Epithelial cell of prostate (primary cell): Measurements from ENCODE around the gene RAP1GAP.

Source experiments
- DNase-seq: peaks from one replicate; pipeline ENCODE4 v3.0.0-alpha.2; 2011; ENCODE audit warnings: low read depth, low spot score
- H3K27ac ChIP-seq: fragments of 450-650 bp; 2 replicates; pipeline ENCODE4 v1.5.1; 2017; ENCODE audit warnings: mild to moderate bottlenecking

The RAP1GAP gene

DNA sequence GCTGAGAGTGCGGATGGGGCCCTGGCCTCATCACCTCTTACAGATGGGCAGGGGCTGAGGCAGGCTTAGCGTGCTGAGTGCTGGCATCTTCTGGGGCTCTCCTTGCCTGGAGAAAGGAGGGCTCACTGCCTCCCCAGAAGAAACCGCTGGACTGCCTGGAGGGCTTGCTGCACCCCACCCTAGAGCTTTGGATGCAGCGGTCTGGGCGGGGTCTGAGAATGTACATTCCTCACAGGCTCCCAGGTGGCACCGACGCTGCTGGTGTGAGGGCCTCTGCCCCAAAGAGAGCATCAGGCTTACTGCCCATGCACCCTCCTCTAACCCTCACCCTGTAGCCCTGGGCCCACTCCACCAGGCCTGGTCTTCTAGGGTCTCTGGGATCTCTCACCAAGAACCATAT is 51.1 kb downstream of the RAP1GAP start:
- DNase-seq, result no peak
- H3K27ac ChIP-seq, result no peak overlapping the region

DNA sequence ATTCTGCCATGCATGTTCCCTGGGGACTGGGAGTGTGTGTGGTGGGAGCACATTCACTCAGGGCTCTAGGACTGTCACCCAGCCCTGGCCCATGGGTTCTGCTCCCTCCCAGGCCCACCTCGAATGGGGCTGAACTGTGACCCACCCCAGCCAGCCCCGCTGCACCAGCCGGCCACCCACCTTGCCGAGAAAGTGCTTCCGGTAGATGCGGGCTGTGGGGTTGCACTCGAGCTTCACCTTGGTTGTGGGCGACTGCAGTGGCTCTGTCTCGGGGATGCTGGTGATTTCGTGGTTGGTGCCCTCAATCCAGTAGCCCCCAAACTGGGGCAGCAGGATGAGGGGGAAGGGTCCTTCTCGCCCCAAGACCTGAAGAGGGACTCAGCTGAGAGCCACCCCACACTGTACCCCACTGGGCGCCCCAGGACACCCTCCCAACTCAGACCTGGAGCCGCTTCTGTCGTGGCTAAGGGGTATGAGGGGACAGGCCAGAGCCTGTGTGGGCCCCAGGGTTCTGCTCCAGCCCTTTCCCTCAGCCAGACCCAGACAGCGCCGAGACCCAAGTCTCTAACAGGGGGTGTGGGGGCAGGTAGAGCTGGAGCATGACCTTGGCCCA is 51.9 kb downstream of the RAP1GAP start:
- no peak overlapping the region for H3K27ac ChIP-seq
- DNase-seq, result no peak

DNA sequence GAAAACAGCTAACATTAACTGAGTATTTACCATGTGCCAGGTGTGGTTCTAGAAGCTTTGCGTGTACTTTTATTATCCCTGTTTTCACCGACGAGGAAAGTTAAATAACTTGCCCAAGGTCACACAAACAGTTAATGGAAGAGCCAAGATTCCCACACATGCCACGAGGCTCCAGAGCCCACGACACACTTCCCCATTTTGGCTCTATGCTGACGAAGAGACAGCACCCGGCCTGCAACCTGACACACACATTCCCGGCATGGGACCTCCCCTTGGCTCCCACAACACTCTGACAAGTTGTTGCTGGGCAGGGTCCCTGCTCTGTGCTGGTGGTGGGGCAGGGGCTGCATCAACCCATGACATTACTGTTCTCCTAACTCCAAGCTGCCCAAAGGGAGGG is 52.8 kb downstream of the RAP1GAP start:
- H3K27ac ChIP-seq, result no peak overlapping the region

DNA sequence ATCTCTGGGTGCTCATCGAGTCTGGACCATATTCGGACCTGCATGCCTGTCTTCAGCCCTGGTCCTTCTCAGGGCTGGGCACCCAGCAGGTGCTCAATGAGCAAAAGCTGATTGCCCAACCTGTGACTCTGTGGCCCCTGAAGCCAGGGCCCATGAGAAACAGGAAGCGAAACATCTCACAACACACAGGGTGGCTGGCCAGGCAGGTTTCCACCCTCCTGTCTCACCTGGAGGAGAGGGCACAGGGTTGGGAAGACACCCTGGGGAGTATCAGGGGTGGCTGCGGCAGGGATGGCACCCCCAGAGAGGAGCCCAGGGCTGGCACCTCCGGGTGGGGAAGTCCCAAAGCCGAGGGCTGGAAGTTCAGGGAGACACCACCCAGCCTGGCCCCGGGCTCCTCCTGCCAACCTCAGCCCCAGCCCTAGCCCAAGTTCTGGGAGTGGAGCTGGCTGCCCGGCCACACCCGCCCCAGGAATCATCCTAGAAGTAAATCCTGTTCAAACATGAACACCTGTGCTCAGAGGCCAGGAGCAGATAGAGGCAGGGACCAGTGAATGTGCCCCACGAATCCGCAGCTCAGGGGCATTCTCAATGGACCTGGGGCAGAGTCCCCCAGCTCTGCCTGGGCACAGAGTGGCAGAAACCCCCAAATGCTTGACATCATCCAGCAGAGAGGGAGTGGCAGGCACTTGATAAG is 54.6 kb downstream of the RAP1GAP start:
- peak overlapping the region; percentile 51 for H3K27ac ChIP-seq

More for the DNA sequence above, 52.8 kb downstream of the RAP1GAP start:
- no peak for DNase-seq

DNA sequence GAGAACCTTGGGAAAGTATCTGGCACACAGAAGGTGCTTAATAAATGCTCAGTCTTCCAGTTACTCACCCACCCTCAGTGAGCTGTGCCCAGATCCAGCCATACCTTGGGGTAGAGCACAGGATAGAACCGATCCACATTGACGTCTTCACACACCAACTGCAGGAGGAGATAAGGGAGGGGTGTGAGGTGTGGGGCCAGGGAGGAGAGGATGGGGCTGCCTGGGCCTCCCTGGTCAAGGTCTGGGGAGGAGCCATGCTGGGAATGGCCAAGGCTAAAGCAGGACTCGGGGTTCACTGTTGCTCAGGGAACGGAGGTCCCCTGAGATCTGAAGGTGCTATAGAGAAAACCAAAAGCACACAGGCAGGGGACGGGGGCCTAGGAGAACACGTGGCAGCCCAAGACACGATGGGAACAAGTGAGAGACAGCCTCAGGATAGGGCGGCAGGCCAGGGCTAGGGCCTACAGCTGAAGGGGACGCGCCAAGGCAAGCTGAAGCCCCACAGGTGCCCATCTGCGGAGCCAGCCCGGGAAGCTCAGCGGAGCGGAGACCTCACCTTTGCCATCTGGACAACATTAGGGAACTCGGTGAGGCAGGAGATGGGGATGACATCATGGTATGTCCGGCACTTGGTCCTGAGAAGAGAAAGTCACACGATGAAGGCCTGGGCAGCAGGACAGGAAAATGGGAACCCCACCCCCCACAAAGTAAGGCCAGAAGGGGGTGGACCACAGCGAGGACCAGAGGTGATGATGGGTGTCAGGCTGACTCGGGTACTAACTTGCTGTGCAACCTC is 55.9 kb downstream of the RAP1GAP start:
- no peak overlapping the region for H3K27ac ChIP-seq
- no peak for DNase-seq

More for the DNA sequence above, 54.6 kb downstream of the RAP1GAP start:
- no peak for DNase-seq

DNA sequence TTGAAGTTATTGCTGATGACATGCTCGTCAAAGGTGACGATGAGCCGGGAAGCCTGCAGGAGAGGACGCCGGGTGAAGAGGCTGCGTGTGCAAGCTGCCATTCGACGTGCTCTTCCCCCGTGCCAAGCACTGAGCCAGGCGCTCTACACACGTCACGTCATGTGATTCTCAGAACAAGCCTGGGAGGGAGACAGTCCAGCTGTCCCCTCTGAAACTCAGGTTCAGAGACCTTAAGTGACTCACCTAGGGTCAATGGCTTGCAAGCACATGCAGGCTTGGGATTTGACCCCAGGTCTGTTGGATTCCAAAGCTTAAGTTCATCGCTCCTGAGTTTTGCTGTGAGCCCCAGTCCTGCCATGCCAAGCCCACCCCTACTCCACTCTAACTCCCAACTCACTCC is 57.1 kb downstream of the RAP1GAP start:
- no peak overlapping the region for H3K27ac ChIP-seq
- no peak for DNase-seq

- no peak overlapping the region for H3K27ac ChIP-seq
- no peak for DNase-seq
These were observed 58.0 kb downstream of the RAP1GAP start for GRCh38 chr1:21610989-21611785.

DNA sequence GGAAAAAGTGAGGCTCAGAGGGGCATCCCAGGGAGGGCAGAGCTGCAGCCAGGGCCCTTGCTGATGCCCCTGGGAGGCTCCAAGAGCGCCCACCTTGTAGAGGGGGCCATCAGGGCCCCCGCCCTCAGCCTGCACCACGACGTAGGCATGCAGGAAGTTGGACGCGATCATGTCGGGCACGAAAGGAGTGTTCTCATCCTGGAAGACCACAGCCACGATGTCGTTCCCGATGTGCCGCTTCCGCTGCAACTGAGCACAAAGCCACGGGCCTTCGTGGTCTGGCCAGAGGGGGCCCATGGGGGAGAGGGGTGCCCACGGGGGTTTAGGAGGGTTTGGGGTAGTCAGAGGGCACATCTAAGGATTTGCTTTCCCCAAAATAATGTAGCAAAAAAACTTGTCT is 59.1 kb downstream of the RAP1GAP start:
- no peak for DNase-seq
- H3K27ac ChIP-seq, result no peak overlapping the region

- DNase-seq, result no peak
- H3K27ac ChIP-seq, result no peak overlapping the region
These were observed 60.4 kb downstream of the RAP1GAP start for GRCh38 chr1:21608798-21609197.

DNA sequence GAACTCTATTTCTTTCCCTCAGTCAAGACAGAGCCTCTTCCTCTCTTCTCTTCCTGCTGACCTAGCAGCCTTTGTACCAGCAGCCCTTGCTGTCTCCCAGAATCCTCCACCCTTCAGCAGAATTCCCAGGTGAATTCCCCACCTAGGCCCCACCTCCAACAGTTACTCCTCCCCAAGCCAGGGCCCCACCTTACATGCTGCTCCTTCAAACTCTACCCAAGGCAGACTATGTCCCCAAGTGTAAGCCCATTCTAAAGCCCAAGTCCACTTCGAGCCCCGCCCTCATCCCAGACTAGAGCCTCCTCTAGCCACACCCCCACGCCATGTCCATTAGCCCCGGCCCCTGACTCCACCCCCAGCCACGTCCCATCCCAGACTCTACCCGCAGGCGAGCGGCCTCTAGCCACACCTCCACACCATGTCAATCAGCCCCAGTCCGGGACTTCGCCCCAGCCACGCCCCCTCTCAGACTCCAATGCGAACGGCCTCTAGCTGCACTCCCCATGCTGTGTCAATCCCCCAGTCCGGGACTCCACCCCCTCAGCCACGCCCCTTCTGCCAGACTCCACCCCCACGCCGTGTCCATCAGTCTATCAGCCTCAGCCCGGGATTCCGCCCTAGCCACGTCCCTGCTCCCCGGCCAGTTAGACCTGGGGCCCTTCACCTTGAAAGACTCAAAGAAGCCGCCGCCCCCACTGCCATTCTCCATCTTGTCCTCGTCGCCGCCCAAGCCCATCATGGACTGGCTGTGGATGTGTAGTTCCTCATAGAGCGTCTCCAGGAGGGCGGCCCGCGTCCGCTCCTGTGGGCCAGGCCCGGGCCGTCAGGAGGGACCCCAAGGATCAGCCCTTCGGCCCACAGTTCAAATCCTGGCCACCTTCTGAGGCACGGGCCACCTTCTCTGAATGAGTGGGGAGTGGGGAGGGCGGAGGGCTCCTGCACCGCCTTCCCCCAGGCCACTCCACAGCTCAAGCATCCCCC is 61.3 kb downstream of the RAP1GAP start:
- no peak for DNase-seq
- H3K27ac ChIP-seq, result no peak overlapping the region

DNA sequence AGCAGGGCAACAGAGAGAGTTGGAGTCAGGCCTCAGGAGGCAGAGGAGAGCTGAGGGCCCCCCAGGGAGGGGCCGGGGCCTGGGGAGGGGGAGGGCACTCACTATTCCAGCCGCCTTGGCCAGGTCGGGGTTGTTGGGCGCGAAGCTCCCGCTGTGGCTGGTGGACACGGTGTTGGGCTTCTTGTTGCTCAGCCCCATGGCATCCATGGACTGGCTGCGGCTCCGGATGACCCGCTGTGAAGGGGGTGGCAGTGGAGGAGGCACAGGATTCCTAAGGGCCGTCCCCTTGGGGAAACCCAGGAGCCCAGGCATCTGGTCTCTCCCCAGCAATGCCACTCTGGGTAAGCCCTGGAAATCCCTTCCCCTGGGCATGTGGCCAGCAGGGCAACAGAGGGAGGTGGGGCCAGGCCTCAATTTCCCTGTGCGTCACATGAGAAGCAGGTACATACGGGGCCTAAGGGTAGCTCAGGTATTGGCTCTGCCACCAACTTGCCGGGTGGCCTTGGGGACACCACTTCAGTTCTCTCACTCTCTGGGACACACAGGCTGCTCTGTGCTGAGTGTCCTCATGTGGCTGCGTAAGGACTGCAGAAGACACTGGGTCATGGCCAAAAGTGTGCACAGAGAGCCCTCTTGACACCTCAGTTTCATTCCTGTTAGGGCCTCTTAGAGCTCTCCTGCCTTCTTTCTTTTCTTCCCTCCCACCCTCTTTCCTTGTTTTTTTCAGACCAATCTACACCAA is 63.0 kb downstream of the RAP1GAP start:
- H3K27ac ChIP-seq, result no peak overlapping the region
- DNase-seq, result no peak

DNA sequence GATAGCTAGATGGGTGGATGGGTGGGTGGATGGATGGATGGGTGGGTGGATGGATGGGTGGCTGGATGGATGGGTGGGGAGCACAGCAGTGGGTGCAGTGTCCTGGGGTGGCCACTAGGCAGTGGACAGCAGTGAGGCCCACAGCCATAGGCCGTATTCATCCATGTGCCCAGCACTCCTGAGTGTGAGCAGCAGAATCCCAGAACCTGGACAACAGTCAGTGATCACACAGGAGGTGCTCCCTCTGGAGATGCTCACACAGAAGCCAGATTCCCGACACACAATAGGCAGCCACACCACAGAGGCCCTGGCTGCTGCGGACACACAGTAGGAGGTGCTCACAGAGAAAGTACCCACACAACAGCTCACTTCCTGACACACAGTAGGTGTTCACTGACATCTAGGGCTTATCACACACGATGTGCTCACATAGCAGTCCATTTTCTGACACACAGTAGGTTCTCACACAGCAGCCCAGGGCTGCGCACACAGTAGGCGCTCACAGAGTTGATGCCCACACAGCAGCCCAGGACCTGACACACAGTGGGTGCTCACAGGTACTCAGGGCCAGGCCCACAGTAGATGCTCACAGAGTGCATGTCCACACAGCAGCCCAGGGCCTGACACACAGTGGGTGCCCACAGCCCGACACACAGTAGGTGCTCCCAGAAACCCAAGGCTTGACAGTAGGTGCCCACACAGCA is 64.0 kb downstream of the RAP1GAP start:
- no peak for DNase-seq
- H3K27ac ChIP-seq, result no peak overlapping the region

DNA sequence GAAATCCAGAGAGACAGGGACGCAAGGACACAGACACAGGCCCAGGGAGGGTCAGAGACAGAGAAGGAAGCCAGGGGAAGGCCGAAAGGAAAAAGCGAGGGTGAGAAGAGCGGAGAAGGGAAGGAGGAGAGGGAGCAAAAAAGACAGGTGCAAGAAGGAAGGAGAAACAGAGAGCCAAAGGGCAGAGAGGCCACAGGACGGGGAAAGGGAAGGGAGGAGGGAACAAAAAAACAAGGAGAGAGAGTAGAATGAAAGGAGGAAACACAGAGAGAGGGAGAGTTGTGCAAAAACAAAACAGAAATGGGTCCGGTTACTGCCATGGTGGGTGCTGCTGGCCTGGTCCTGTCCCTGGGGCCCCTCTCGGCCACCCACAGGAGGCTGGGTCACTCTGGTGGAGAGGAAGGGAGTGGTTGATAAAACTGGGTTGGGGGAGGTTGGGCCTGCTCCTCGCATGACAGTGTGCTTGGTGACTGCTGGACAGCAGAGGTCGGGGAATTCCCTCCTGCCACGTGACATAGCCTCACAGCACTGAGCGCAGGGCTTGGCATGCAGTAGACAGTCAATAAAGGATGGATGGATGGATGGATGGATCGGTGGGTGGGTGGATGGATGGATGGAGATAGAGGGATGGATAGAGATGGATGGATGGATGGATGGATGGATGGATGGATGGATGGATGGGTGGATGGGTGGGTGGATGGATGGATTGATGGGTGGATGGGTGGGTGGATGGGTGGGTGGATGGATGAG is 64.8 kb downstream of the RAP1GAP start:
- no peak overlapping the region for H3K27ac ChIP-seq
- DNase-seq, result no peak

DNA sequence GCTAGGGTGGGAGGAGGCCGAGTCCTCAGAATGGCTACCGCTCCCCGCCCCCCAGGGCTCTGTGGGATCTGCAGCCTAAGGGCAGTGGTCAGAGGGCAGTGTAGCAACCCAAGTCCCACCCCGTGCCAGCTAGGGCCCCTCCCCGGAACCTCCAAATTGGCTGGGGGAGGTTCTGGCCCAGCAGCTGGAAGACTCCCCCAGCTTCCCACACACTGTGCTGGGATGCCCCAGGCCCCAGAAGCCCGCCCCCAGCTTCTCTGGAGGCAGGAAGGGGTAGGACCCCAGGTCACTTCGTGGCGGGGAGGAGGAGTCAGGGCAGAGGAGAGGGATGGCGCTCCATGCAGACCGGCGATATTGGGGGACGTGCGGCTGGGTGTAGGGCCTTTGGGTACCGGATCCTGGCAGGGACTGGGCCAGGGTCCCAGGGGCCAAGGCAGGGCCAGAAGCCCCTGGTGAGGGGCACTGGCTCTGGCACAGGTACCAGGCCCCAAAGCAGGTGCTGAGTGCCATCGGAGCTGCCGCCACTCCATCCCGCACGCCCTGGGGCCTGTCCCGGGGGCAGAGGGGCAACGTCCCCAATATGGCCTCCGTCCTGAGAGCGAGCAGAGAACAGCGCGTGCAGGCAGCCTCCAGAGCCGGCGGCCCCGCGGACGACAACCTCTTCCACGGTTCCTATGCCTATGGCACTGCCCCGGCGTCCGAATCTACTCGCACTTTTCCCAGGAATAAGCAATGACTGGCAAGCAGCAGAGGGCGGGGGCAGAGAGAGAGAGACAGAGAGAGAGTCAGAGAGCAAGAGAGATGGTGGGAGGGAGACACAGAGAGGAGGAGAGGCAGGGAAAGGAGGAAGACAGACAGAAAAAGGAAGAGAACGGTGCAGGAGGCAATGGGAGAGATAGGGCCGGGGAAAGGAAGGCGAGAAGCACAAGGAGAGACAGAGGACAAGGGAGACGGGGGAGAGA is 65.7 kb downstream of the RAP1GAP start:
- H3K27ac ChIP-seq, result no peak overlapping the region
- DNase-seq, result no peak

GRCh38 chr1:21601278-21602048 is 67.7 kb downstream of the RAP1GAP start:
- DNase-seq, result no peak
- H3K27ac ChIP-seq, result no peak overlapping the region

- DNase-seq, result no peak
- H3K27ac ChIP-seq, result no peak overlapping the region
These were observed 69.8 kb downstream of the RAP1GAP start for GRCh38 chr1:21599402-21599801.
